ENCODE results near the gene CERK. TPM values are rescaled to one million over a fixed set of nuclear protein-coding genes. Genes with fewer than 3 reads are reported as not detected.

CERK gene
- total and polyA plus RNA-seq, 2 of the 13 experiments (the other 11 are each of a cell fraction or from before 2014, with no cell fraction given) = 40.3 to 41.9 TPM

- H3K27ac ChIP-seq (ENCODE audit: extremely low read length, insufficient read depth, low read length) = no peak overlapping the region
- no peaks in the 10 kb centered on the region for H3K27me3 ChIP-seq (ENCODE audit: control insufficient read depth in 1 of 2, insufficient read depth in 2 of 2, low read length in 2 of 2)
- no peak for TF ChIP-seq PHB2 (IDR thresholded peaks at IDR 0.05; ENCODE audit: partially characterized antibody)
- peak; percentile 73 for TF ChIP-seq ZBTB40 (IDR thresholded peaks at IDR 0.05)
- peak; percentile 98 for TF ChIP-seq ZBTB40 (CRISPR knock-in tag; IDR thresholded peaks at IDR 0.05)
- no TSS peak for BruUV-seq (replicated peaks)
- no peak overlapping the region for H3K4me2 ChIP-seq (ENCODE audit: low read depth, low read length)
- H3K4me1 ChIP-seq (ENCODE audit: insufficient read depth, low read length) = no peaks in the 10 kb centered on the region
- CTCF ChIA-PET (ENCODE audit: low intra/inter-chr PET ratio, low total read pairs) = no interaction called here
- H3K4me3 ChIP-seq (replicated peaks in 1 of 3; ENCODE audit: insufficient read depth in 1 of 3, low read depth in 2 of 3, low read length in 3 of 3) = no peak overlapping the region
- FAIRE-seq (no peak), ATAC-seq (no peak), DNase-seq (ENCODE audit: low spot score) (no peak)
- H2AFZ ChIP-seq (ENCODE audit: low read length) = no peak overlapping the region
- intact Hi-C loops (cut with micrococcal nuclease; ENCODE audit: unreplicated experiment) (no loop called here), in situ Hi-C loops (cut with HindIII; ENCODE audit: extremely low pct_ligation_motif_present, low pct_unique_long_range_greater_than_20kb) (loop anchor here (25.0 kb wide), 1 partner anchor 105 kb away; no protein-coding TSS in a partner anchor)
- H3K9ac ChIP-seq (ENCODE audit: insufficient read depth, low read depth, low read length) = no peak overlapping the region
- POLR2A ChIA-PET = no interaction called here
- H3K36me3 ChIP-seq (replicated peaks in 1 of 2; ENCODE audit: control insufficient read depth in 1 of 2, insufficient read depth in 2 of 2, low read length in 2 of 2) = peaks cover 6 to 13% of the 10 kb centered on the region in 2 experiments; a peak in 2 of 5 replicates
- no peaks in the 10 kb centered on the region for H4K20me1 ChIP-seq (ENCODE audit: insufficient read depth, low read length)
- WGBS (ENCODE audit: low lambda C conversion rate) = 89% methylated on average over 10 of the region's 10 CpGs
- H3K79me2 ChIP-seq (ENCODE audit: insufficient read depth, low read length) = no peaks in the 10 kb centered on the region
- H3K9me3 ChIP-seq (ENCODE audit: low read length) = no peaks in the 10 kb centered on the region
Measured at GRCh38 chr22:46667245-46667623, 70.8 kb downstream of the CERK start.

Measured in HepG2 (cell line).